T-helper 1 cell treated with Interleukin-12 subunit alpha and Interleukin-12 subunit beta and Interleukin-4 antibody, amounts not matched to agents 30 ng/mL and 1 ng/mL, for 36 hours (primary cell): Measurements from ENCODE around the gene WFDC5. TPM values are rescaled to one million over a fixed set of nuclear protein-coding genes. Genes with fewer than 3 reads are reported as not detected.
"Not testable (repeated sequence)": the region's sequence is repeated elsewhere in the genome, so short reads cannot be mapped to it uniquely, and the experiment has no call there.

Source experiments
- intact Hi-C: fragments of 100-400 bp; cut with micrococcal nuclease; formaldehyde crosslinking; loops from one replicate; pipeline ENCODE4 v1.15.1; 2024
- total RNA-seq: library from RNA; stranded (reverse); gene quantifications from 2 replicates; pipeline ENCODE4 v1.2.3, GENCODE V29; 2022

WFDC5 gene
- total RNA-seq, 1 donor from 2014 or later: not detected

GRCh38 chr20:45090481-45090880 is 24.5 kb downstream of the WFDC5 start:
- intact Hi-C loops: no loop called here

GRCh38 chr20:45088247-45088646 is 26.7 kb downstream of the WFDC5 start:
- intact Hi-C loops: no loop called here

GRCh38 chr20:45087814-45088213 is 27.2 kb downstream of the WFDC5 start:
- intact Hi-C loops: no loop called here

GRCh38 chr20:45087097-45087790 is 27.7 kb downstream of the WFDC5 start:
- intact Hi-C loops: no loop called here

- intact Hi-C loops: no loop called here
Observed at GRCh38 chr20:45085867-45086266, 29.1 kb downstream of the WFDC5 start.

- intact Hi-C loops: no loop called here
Observed at GRCh38 chr20:45085289-45085688, 29.7 kb downstream of the WFDC5 start.

- intact Hi-C loops: loop anchor here (5.0 kb wide), 1 partner anchor 41 kb away; no protein-coding TSS in a partner anchor
Observed at GRCh38 chr20:45083127-45083526, 31.8 kb downstream of the WFDC5 start.

- intact Hi-C loops: loop anchor here (5.0 kb wide), 1 partner anchor 40 kb away; no protein-coding TSS in a partner anchor
Observed at GRCh38 chr20:45082468-45082867, 32.5 kb downstream of the WFDC5 start.

- intact Hi-C loops: loop anchor here (5.0 kb wide), 1 partner anchor 39 kb away; no protein-coding TSS in a partner anchor
Observed at GRCh38 chr20:45080867-45081624, 33.9 kb downstream of the WFDC5 start.

GRCh38 chr20:45077559-45077958 is 37.4 kb downstream of the WFDC5 start:
- intact Hi-C loops: no loop called here

- intact Hi-C loops: no loop called here
Observed at GRCh38 chr20:45073221-45073620, 41.8 kb downstream of the WFDC5 start.

- intact Hi-C loops: no loop called here
Observed at GRCh38 chr20:45072066-45072465, 42.9 kb downstream of the WFDC5 start.

- intact Hi-C loops: no loop called here
Observed at GRCh38 chr20:45070932-45071632, 43.9 kb downstream of the WFDC5 start.

- intact Hi-C loops: no loop called here
Observed at GRCh38 chr20:45069261-45069660, 45.7 kb downstream of the WFDC5 start.

- intact Hi-C loops: no loop called here
Observed at GRCh38 chr20:45067558-45067957, 47.4 kb downstream of the WFDC5 start.

GRCh38 chr20:45067087-45067486 is 47.9 kb downstream of the WFDC5 start:
- intact Hi-C loops: no loop called here

- intact Hi-C loops: no loop called here
Observed at GRCh38 chr20:45066372-45066771, 48.6 kb downstream of the WFDC5 start.

- intact Hi-C loops: no loop called here
Observed at GRCh38 chr20:45064812-45065211, 50.2 kb downstream of the WFDC5 start.

- intact Hi-C loops: not testable (repeated sequence)
Observed at GRCh38 chr20:45063107-45063506, 51.9 kb downstream of the WFDC5 start.

- intact Hi-C loops: no loop called here
Observed at GRCh38 chr20:45061244-45061643, 53.7 kb downstream of the WFDC5 start.

GRCh38 chr20:45060294-45060693 is 54.7 kb downstream of the WFDC5 start:
- intact Hi-C loops: no loop called here
